ENCODE results near the gene PCSK6. TPM values are rescaled to one million over a fixed set of nuclear protein-coding genes. Genes with fewer than 3 reads are reported as not detected.
A peak's percentile ranks its signal among the peaks of the same experiment; 100 is the strongest.

Gene PCSK6
- polyA plus RNA-seq, 1 donor from 2014 or later: 0.14 TPM

- Mint-ChIP-seq H3K9me3 (peaks cover 0 to 2% (median 0%) of the 10 kb centered on the region in 3 donors), H3K4me3 (peak overlapping the region in 2 of 4 donors; percentile 9 to 17), H3K36me3 (no peaks in the 10 kb centered on the region), H3K27me3 (peaks cover 28% of the 10 kb centered on the region), H3K4me1 (peaks cover 0 to 2% (median 1%) of the 10 kb centered on the region in 3 donors), H3K27ac (no peak overlapping the region)
Measured at GRCh38 chr15:101488300-101489164, 975 bp downstream of the PCSK6 start.

GRCh38 chr15:101486696-101487459 is 2.6 kb downstream of the PCSK6 start:
- peaks cover 25% of the 10 kb centered on the region for H3K27me3 Mint-ChIP-seq
- no peak overlapping the region for H3K27ac Mint-ChIP-seq
- no peaks in the 10 kb centered on the region for H3K9me3 Mint-ChIP-seq
- no peak overlapping the region for H3K4me3 Mint-ChIP-seq
- no peaks in the 10 kb centered on the region for H3K36me3 Mint-ChIP-seq
- peaks cover 0 to 2% (median 0%) of the 10 kb centered on the region in 3 donors for H3K4me1 Mint-ChIP-seq

GRCh38 chr15:101483462-101483861 is 6.0 kb downstream of the PCSK6 start:
- no peaks in the 10 kb centered on the region for H3K4me1 Mint-ChIP-seq
- no peaks in the 10 kb centered on the region for H3K36me3 Mint-ChIP-seq
- no peak overlapping the region for H3K27ac Mint-ChIP-seq
- no peak overlapping the region for H3K4me3 Mint-ChIP-seq
- H3K27me3 Mint-ChIP-seq: peaks cover 17% of the 10 kb centered on the region
- H3K9me3 Mint-ChIP-seq: no peaks in the 10 kb centered on the region

- Mint-ChIP-seq H3K27me3 (peaks cover 10% of the 10 kb centered on the region), H3K27ac (no peak overlapping the region), H3K4me1 (no peaks in the 10 kb centered on the region), H3K9me3 (no peaks in the 10 kb centered on the region), H3K4me3 (no peak overlapping the region), H3K36me3 (no peaks in the 10 kb centered on the region)
Measured at GRCh38 chr15:101482526-101483371, 6.8 kb downstream of the PCSK6 start.

- Mint-ChIP-seq H3K9me3 (no peaks in the 10 kb centered on the region), H3K36me3 (no peaks in the 10 kb centered on the region), H3K27me3 (peaks cover 4% of the 10 kb centered on the region), H3K4me1 (no peaks in the 10 kb centered on the region), H3K27ac (no peak overlapping the region), H3K4me3 (no peak overlapping the region)
Measured at GRCh38 chr15:101481917-101482525, 7.5 kb downstream of the PCSK6 start.

GRCh38 chr15:101481381-101481705 is 8.2 kb downstream of the PCSK6 start:
- Mint-ChIP-seq H3K4me3 (no peak overlapping the region), H3K36me3 (no peaks in the 10 kb centered on the region), H3K4me1 (no peaks in the 10 kb centered on the region), H3K27me3 (peaks cover 2% of the 10 kb centered on the region), H3K27ac (no peak overlapping the region), H3K9me3 (no peaks in the 10 kb centered on the region)

- Mint-ChIP-seq H3K36me3 (no peaks in the 10 kb centered on the region), H3K4me3 (no peak overlapping the region), H3K27me3 (peaks cover 1% of the 10 kb centered on the region), H3K27ac (no peak overlapping the region), H3K4me1 (no peaks in the 10 kb centered on the region), H3K9me3 (no peaks in the 10 kb centered on the region)
Measured at GRCh38 chr15:101480613-101481380, 8.7 kb downstream of the PCSK6 start.

- Mint-ChIP-seq H3K27me3 (peaks cover 3% of the 10 kb centered on the region), H3K4me3 (no peak overlapping the region), H3K27ac (no peak overlapping the region), H3K36me3 (no peaks in the 10 kb centered on the region), H3K4me1 (no peaks in the 10 kb centered on the region), H3K9me3 (peaks cover 0 to 1% (median 0%) of the 10 kb centered on the region in 3 donors)
Measured at GRCh38 chr15:101479851-101480612, 9.5 kb downstream of the PCSK6 start.

GRCh38 chr15:101479342-101479845 is 10.1 kb downstream of the PCSK6 start:
- peak overlapping the region in 1 of 3 donors; percentile 60 for H3K27ac Mint-ChIP-seq
- H3K27me3 Mint-ChIP-seq: peaks cover 6% of the 10 kb centered on the region
- H3K9me3 Mint-ChIP-seq: peaks cover 0 to 2% (median 0%) of the 10 kb centered on the region in 3 donors
- H3K4me1 Mint-ChIP-seq: no peaks in the 10 kb centered on the region
- no peaks in the 10 kb centered on the region for H3K36me3 Mint-ChIP-seq
- H3K4me3 Mint-ChIP-seq: peak overlapping the region in 1 of 4 donors; percentile 43

GRCh38 chr15:101478701-101479341 is 10.7 kb downstream of the PCSK6 start:
- Mint-ChIP-seq H3K27ac (peak overlapping the region in 1 of 3 donors; percentile 60), H3K4me3 (no peak overlapping the region), H3K4me1 (no peaks in the 10 kb centered on the region), H3K36me3 (no peaks in the 10 kb centered on the region), H3K9me3 (peaks cover 0 to 2% (median 0%) of the 10 kb centered on the region in 3 donors), H3K27me3 (peaks cover 6% of the 10 kb centered on the region)

- Mint-ChIP-seq H3K27ac (no peak overlapping the region), H3K4me3 (no peak overlapping the region), H3K27me3 (peaks cover 6% of the 10 kb centered on the region), H3K4me1 (no peaks in the 10 kb centered on the region), H3K36me3 (no peaks in the 10 kb centered on the region), H3K9me3 (peaks cover 0 to 2% (median 0%) of the 10 kb centered on the region in 3 donors)
Measured at GRCh38 chr15:101477851-101478362, 11.6 kb downstream of the PCSK6 start.

GRCh38 chr15:101476756-101477155 is 12.8 kb downstream of the PCSK6 start:
- peaks cover 0 to 2% (median 0%) of the 10 kb centered on the region in 3 donors for H3K9me3 Mint-ChIP-seq
- no peak overlapping the region for H3K27ac Mint-ChIP-seq
- H3K4me3 Mint-ChIP-seq: no peak overlapping the region
- no peaks in the 10 kb centered on the region for H3K4me1 Mint-ChIP-seq
- H3K27me3 Mint-ChIP-seq: peaks cover 6% of the 10 kb centered on the region
- no peaks in the 10 kb centered on the region for H3K36me3 Mint-ChIP-seq

- Mint-ChIP-seq H3K36me3 (no peaks in the 10 kb centered on the region), H3K9me3 (peaks cover 0 to 2% (median 0%) of the 10 kb centered on the region in 3 donors), H3K27ac (peak overlapping the region in 1 of 3 donors; percentile 31), H3K4me1 (no peaks in the 10 kb centered on the region), H3K4me3 (no peak overlapping the region), H3K27me3 (peaks cover 6% of the 10 kb centered on the region)
Measured at GRCh38 chr15:101474983-101475382, 14.5 kb downstream of the PCSK6 start.

Measured in IgD-negative memory B cell (primary cell).